GM11168 (cell line): ENCODE data around the gene PPP6C.
"Not testable (repeated sequence)": the region's sequence is repeated elsewhere in the genome, so short reads cannot be mapped to it uniquely, and the experiment has no call there.

Experiments
- in situ Hi-C: fragments of 300-500 bp; cut with MboI; formaldehyde crosslinking; loops from one replicate; pipeline ENCODE4 v1.12.0; 2022; ENCODE audit warnings: low sequenced_read_pairs; ENCODE audit not compliant: unreplicated experiment

Gene PPP6C

GRCh38 chr9:125143377-125144090, 46.1 kb downstream of the PPP6C start, which contains the start of gene SCAI:
Gene SCAI, minus strand, starts transcription at chr9:125143528. Its CDS starts 91 bp downstream, at chr9:125143437.
- in situ Hi-C loops: loop anchor here (10.0 kb wide), 1 partner anchor 229 kb away; no protein-coding TSS in a partner anchor

GRCh38 chr9:125142560-125143376, 46.8 kb downstream of the PPP6C start:
- in situ Hi-C loops: loop anchor here (10.0 kb wide), 1 partner anchor 228 kb away; no protein-coding TSS in a partner anchor

GRCh38 chr9:125141751-125142150, 47.9 kb downstream of the PPP6C start:
- in situ Hi-C loops: loop anchor here (10.0 kb wide), 1 partner anchor 227 kb away; no protein-coding TSS in a partner anchor

- in situ Hi-C loops: loop anchor here (10.0 kb wide), 1 partner anchor 226 kb away; no protein-coding TSS in a partner anchor
These were observed 48.4 kb downstream of the PPP6C start for GRCh38 chr9:125141251-125141650.

GRCh38 chr9:125140576-125140975, 49.0 kb downstream of the PPP6C start:
- in situ Hi-C loops: loop anchor here (10.0 kb wide), 1 partner anchor 226 kb away; no protein-coding TSS in a partner anchor

GRCh38 chr9:125137200-125137599, 52.4 kb downstream of the PPP6C start:
- in situ Hi-C loops: no loop called here

- in situ Hi-C loops: no loop called here
These were observed 54.6 kb downstream of the PPP6C start for GRCh38 chr9:125134976-125135375.

GRCh38 chr9:125133403-125134329, 55.9 kb downstream of the PPP6C start:
- in situ Hi-C loops: no loop called here

GRCh38 chr9:125131778-125132177, 57.8 kb downstream of the PPP6C start:
- in situ Hi-C loops: no loop called here

- in situ Hi-C loops: no loop called here
These were observed 63.4 kb downstream of the PPP6C start for GRCh38 chr9:125126019-125126746.

GRCh38 chr9:125125523-125125922, 64.1 kb downstream of the PPP6C start:
- in situ Hi-C loops: no loop called here

GRCh38 chr9:125121146-125121545, 68.5 kb downstream of the PPP6C start:
- in situ Hi-C loops: no loop called here

- in situ Hi-C loops: no loop called here
These were observed 69.8 kb downstream of the PPP6C start for GRCh38 chr9:125119643-125120286.

- in situ Hi-C loops: not testable (repeated sequence)
These were observed 70.9 kb downstream of the PPP6C start for GRCh38 chr9:125118696-125119095.

GRCh38 chr9:125114503-125114902, 75.1 kb downstream of the PPP6C start:
- in situ Hi-C loops: not testable (repeated sequence)

GRCh38 chr9:125110464-125110863, 79.1 kb downstream of the PPP6C start:
- in situ Hi-C loops: no loop called here

GRCh38 chr9:125108541-125108940, 81.1 kb downstream of the PPP6C start:
- in situ Hi-C loops: not testable (repeated sequence)

- in situ Hi-C loops: no loop called here
These were observed 83.2 kb downstream of the PPP6C start for GRCh38 chr9:125106285-125106893.
